ENCODE measurements around the gene SPAG16.
"Not testable (repeated sequence)": the region's sequence is repeated elsewhere in the genome, so short reads cannot be mapped to it uniquely, and the experiment has no call there.

Gene SPAG16

GRCh38 chr2:213710164-213710563 is 425.9 kb downstream of the SPAG16 start:
- DNase-seq = no peak

GRCh38 chr2:213718411-213718810 is 434.1 kb downstream of the SPAG16 start:
- DNase-seq = not testable (repeated sequence)

GRCh38 chr2:213722565-213722964 is 438.3 kb downstream of the SPAG16 start:
- DNase-seq = no peak

- no peak for DNase-seq
Observed at GRCh38 chr2:213723041-213723560, 438.8 kb downstream of the SPAG16 start.

GRCh38 chr2:213723707-213724106 is 439.4 kb downstream of the SPAG16 start:
- no peak for DNase-seq

GRCh38 chr2:213726101-213726500 is 441.8 kb downstream of the SPAG16 start:
- no peak for DNase-seq

GRCh38 chr2:213733893-213734292 is 449.6 kb downstream of the SPAG16 start:
- DNase-seq = no peak

- no peak for DNase-seq
Observed at GRCh38 chr2:213740453-213740852, 456.2 kb downstream of the SPAG16 start.

GRCh38 chr2:213751446-213751845 is 467.2 kb downstream of the SPAG16 start:
- DNase-seq = no peak

- no peak for DNase-seq
Observed at GRCh38 chr2:213752575-213752974, 468.3 kb downstream of the SPAG16 start.

- no peak for DNase-seq
Observed at GRCh38 chr2:213757525-213757924, 473.3 kb downstream of the SPAG16 start.

GRCh38 chr2:213763354-213763753 is 479.1 kb downstream of the SPAG16 start:
- no peak for DNase-seq

- DNase-seq = no peak
Observed at GRCh38 chr2:213763963-213764362, 479.7 kb downstream of the SPAG16 start.

- DNase-seq = no peak
Observed at GRCh38 chr2:213764849-213765248, 480.6 kb downstream of the SPAG16 start.

- DNase-seq = no peak
Observed at GRCh38 chr2:213766062-213766461, 481.8 kb downstream of the SPAG16 start.

- no peak for DNase-seq
Observed at GRCh38 chr2:213766465-213766901, 482.2 kb downstream of the SPAG16 start.

- DNase-seq = no peak
Observed at GRCh38 chr2:213787869-213788268, 503.6 kb downstream of the SPAG16 start.

GRCh38 chr2:213789940-213790339 is 505.7 kb downstream of the SPAG16 start:
- no peak for DNase-seq

GRCh38 chr2:213792045-213792444 is 507.8 kb downstream of the SPAG16 start:
- DNase-seq = no peak

- no peak for DNase-seq
Observed at GRCh38 chr2:213806125-213806726, 522.0 kb downstream of the SPAG16 start.

- DNase-seq = no peak
Observed at GRCh38 chr2:213816583-213816982, 532.3 kb downstream of the SPAG16 start.

GRCh38 chr2:213818436-213818835 is 534.2 kb downstream of the SPAG16 start:
- DNase-seq = no peak

GRCh38 chr2:213834331-213834730 is 550.1 kb downstream of the SPAG16 start:
- no peak for DNase-seq

GRCh38 chr2:213834746-213835145 is 550.5 kb downstream of the SPAG16 start:
- no peak for DNase-seq

GRCh38 chr2:213846856-213847255 is 562.6 kb downstream of the SPAG16 start:
- no peak for DNase-seq

Measured in AML-193 (cell line).